ENCODE data around the gene CPED1. TPM values are rescaled to one million over a fixed set of nuclear protein-coding genes. Genes with fewer than 3 reads are reported as not detected.

Gene CPED1
- total RNA-seq, 1 experiment from 2014 or later = 0.13 TPM

- Histone ChIP-seq H3K14ac (ENCODE audit: insufficient read depth, low read length) (no peak overlapping the region), H2BK20ac (ENCODE audit: low read depth, low read length, poor library complexity, severe bottlenecking) (no peak overlapping the region), H3K79me1 (ENCODE audit: insufficient read depth, low read depth, low read length, poor library complexity, severe bottlenecking) (no peaks in the 10 kb centered on the region), H3K4ac (ENCODE audit: low read depth, low read length) (no peak overlapping the region), H2BK120ac (ENCODE audit: low read depth, low read length, poor library complexity, severe bottlenecking) (no peak overlapping the region), H4K5ac (ENCODE audit: insufficient read length, low read depth, low read length) (no peak overlapping the region), H3K56ac (ENCODE audit: insufficient read length, low read depth, low read length) (no peak overlapping the region), H2BK5ac (ENCODE audit: insufficient read length, low read length) (no peak overlapping the region), H3K23me2 (ENCODE audit: insufficient read length, low read depth, low read length, poor library complexity, severe bottlenecking) (no peaks in the 10 kb centered on the region), H4K8ac (replicated peaks; ENCODE audit: insufficient read length, low read depth, low read length) (no peak overlapping the region), H3K18ac (ENCODE audit: insufficient read length, low read depth, low read length) (no peak overlapping the region), H2AFZ (ENCODE audit: low read length) (no peak overlapping the region), H3K23ac (ENCODE audit: insufficient read length, low read depth, low read length) (no peak overlapping the region), H3K27me3 (ENCODE audit: insufficient read depth, low read length) (no peaks in the 10 kb centered on the region), H3K9ac (ENCODE audit: extremely low read depth, insufficient read length, low read length) (no peak overlapping the region), H2BK12ac (ENCODE audit: insufficient read length, low read depth, low read length) (no peak overlapping the region), H3K27ac (ENCODE audit: insufficient read length, low read depth, low read length) (no peak overlapping the region), H3T11ph (ENCODE audit: low read length) (no peak overlapping the region), H4K20me1 (ENCODE audit: control insufficient read depth, insufficient read depth, insufficient read length) (no peaks in the 10 kb centered on the region), H4K91ac (ENCODE audit: insufficient read length, low read depth, low read length) (no peak overlapping the region), H3K4me2 (ENCODE audit: insufficient read depth, insufficient read length, low read length) (no peak overlapping the region), H2BK15ac (ENCODE audit: low read depth, low read length) (no peak overlapping the region), H3K9me3 (ENCODE audit: control insufficient read depth, low read depth, low read length) (no peaks in the 10 kb centered on the region), H3K4me1 (ENCODE audit: insufficient read depth, low read length) (peaks cover 5% of the 10 kb centered on the region; the same call in 1 of the 2 replicates), H2AK5ac (ENCODE audit: insufficient read length, low read length) (no peak overlapping the region), H3K79me2 (ENCODE audit: insufficient read depth, low read length) (no peaks in the 10 kb centered on the region)
- 0 out of 7 replicates have a peak overlapping the region, but pooled peaks of 2 of the 3 experiments have one; percentile 65 to 74 for H3K27ac Mint-ChIP-seq
- H3K27me3 Mint-ChIP-seq (ENCODE audit: low read depth) = no peaks in the 10 kb centered on the region
- TF ChIP-seq CTCF (conservative IDR thresholded peaks at IDR 0.05) = no peak
- peaks cover 14 to 19% of the 10 kb centered on the region in 2 experiments for H3K4me1 Mint-ChIP-seq
- DNase-seq = no peak
- no peaks in the 10 kb centered on the region for H3K9me3 Mint-ChIP-seq
- H3K4me3 Mint-ChIP-seq = no peak overlapping the region
- WGBS (ENCODE audit: extremely low coverage, insufficient read length, low lambda C conversion rate) = no CpG with 5 or more reads among the region's 3 CpGs
- H3K36me3 Mint-ChIP-seq (ENCODE audit: insufficient read depth in 1 of 3, low read depth in 3 of 3) = no peaks in the 10 kb centered on the region
These were observed 272.8 kb downstream of the CPED1 start for GRCh38 chr7:121261207-121261884.

Data from H9 (cell line).